ENCODE data around the gene HELZ.

GRCh38 chr17:67128700-67129099 lies 116.3 kb downstream of the HELZ start:
- no peak for TF ChIP-seq ZNF274 (IDR thresholded peaks at IDR 0.05; ENCODE audit: low read depth, low read length)
- TF ChIP-seq YY1 (IDR thresholded peaks at IDR 0.05; ENCODE audit: insufficient read depth, insufficient read length), result no peak
- no peak for TF ChIP-seq SUZ12 (IDR thresholded peaks at IDR 0.05; ENCODE audit: extremely low read depth, insufficient read depth, insufficient read length)

Measured in NT2/D1 (cell line).